Measurements from ENCODE around the gene FGF3.

Gene FGF3

GRCh38 chr11:69823641-69824265 lies 4.5 kb upstream of the FGF3 start:
- no peak overlapping the region for H3K4me3 ChIP-seq (ENCODE audit: low read depth, low read length)

GRCh38 chr11:69822676-69823494 lies 3.7 kb upstream of the FGF3 start:
- H3K4me3 ChIP-seq (ENCODE audit: low read depth, low read length) = no peak overlapping the region
- no peak for TF ChIP-seq CTCF (IDR thresholded peaks at IDR 0.05; ENCODE audit: borderline replicate concordance, insufficient read depth, low read depth, low read length)

More at GRCh38 chr11:69823641-69824265, 4.5 kb upstream of the FGF3 start:
- no peak for TF ChIP-seq CTCF (IDR thresholded peaks at IDR 0.05; ENCODE audit: borderline replicate concordance, insufficient read depth, low read depth, low read length)

- no peak for TF ChIP-seq CTCF (IDR thresholded peaks at IDR 0.05; ENCODE audit: borderline replicate concordance, insufficient read depth, low read depth, low read length)
- H3K4me3 ChIP-seq (ENCODE audit: low read depth, low read length) = no peak overlapping the region
These were observed 2.4 kb upstream of the FGF3 start for GRCh38 chr11:69821511-69822040.

- no peak overlapping the region for H3K4me3 ChIP-seq (ENCODE audit: low read depth, low read length)
These were observed 1.2 kb upstream of the FGF3 start for GRCh38 chr11:69820441-69820840.

GRCh38 chr11:69819541-69820070 lies 390 bp upstream of the FGF3 start:
- no peak overlapping the region for H3K4me3 ChIP-seq (ENCODE audit: low read depth, low read length)
- TF ChIP-seq CTCF (IDR thresholded peaks at IDR 0.05; ENCODE audit: borderline replicate concordance, insufficient read depth, low read depth, low read length) = no peak

More at GRCh38 chr11:69820441-69820840, 1.2 kb upstream of the FGF3 start:
- TF ChIP-seq CTCF (IDR thresholded peaks at IDR 0.05; ENCODE audit: borderline replicate concordance, insufficient read depth, low read depth, low read length) = no peak

GRCh38 chr11:69818231-69818602 lies 999 bp downstream of the FGF3 start:
- no peak overlapping the region for H3K4me3 ChIP-seq (ENCODE audit: low read depth, low read length)
- TF ChIP-seq CTCF (IDR thresholded peaks at IDR 0.05; ENCODE audit: borderline replicate concordance, insufficient read depth, low read depth, low read length) = no peak
